ENCODE measurements around the gene CTBP2. TPM values are rescaled to one million over a fixed set of nuclear protein-coding genes. Genes with fewer than 3 reads are reported as not detected.

The CTBP2 gene
- polyA plus RNA-seq, 1 donor (not counting 4 experiments of a cell fraction or from before 2014, with no cell fraction given) = 76.0 TPM

DNA sequence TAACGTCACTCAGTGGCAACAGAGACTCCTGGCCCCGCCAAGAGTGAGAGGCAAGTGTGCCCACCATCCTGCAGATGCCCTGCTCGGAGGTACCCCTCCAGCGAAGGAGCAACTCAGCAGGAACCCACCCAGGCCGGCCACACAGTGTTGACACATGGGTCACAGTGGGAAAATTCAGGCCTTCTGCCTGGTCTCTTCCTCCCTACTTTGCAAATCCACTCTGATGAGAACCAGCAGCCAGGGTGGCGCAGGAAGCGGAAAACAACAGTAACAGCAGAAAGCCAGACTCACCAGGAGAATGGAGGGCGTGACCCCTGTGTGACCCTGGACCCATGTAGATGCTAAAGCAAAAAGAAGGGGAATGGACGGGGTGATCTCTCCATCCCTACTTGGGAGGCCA is 53.8 kb downstream of the CTBP2 start:
- Histone ChIP-seq H4K20me1 (ENCODE audit: control insufficient read depth, extremely low read depth, insufficient read depth, low read length) (peaks cover 21% of the 10 kb centered on the region), H3K4me1 (ENCODE audit: control insufficient read depth, extremely low read depth, insufficient read depth, low read length) (peaks cover 8% of the 10 kb centered on the region), H3K36me3 (ENCODE audit: control insufficient read depth in 2 of 2, extremely low read depth in 1 of 2, insufficient read depth in 2 of 2, low read length in 2 of 2) (peaks cover 22 to 52% of the 10 kb centered on the region in 2 experiments), H3K4me2 (ENCODE audit: control insufficient read depth, extremely low read depth, insufficient read depth, low read depth, low read length) (no peak overlapping the region), H3K9me3 (ENCODE audit: control insufficient read depth, low read depth, low read length) (no peaks in the 10 kb centered on the region), H3K27me3 (ENCODE audit: control insufficient read depth, extremely low read depth, insufficient read depth, low read length) (no peaks in the 10 kb centered on the region), H3K27ac (ENCODE audit: control insufficient read depth, insufficient read depth, low read length) (no peak overlapping the region), H3K79me2 (ENCODE audit: control insufficient read depth, insufficient read depth, low read length) (peaks cover 100% of the 10 kb centered on the region), H3K9me1 (ENCODE audit: control insufficient read depth, extremely low read depth, insufficient read depth, low read length) (peaks cover 3% of the 10 kb centered on the region), H2AFZ (ENCODE audit: control insufficient read depth, low read length) (no peak overlapping the region), H3K9ac (ENCODE audit: control insufficient read depth, extremely low read depth, insufficient read depth, low read length) (no peak overlapping the region), H3K4me3 (ENCODE audit: control insufficient read depth in 2 of 3, extremely low read depth in 1 of 3, insufficient read depth in 2 of 3, low read depth in 1 of 3, low read length in 3 of 3) (no peak overlapping the region)
- dilution Hi-C loops (cut with MboI; ENCODE audit: extremely low pct_ligation_motif_present, low sequenced_read_pairs) = no loop called here
- DNase-seq (ENCODE audit: low read depth, low spot score) = no peak
- TF ChIP-seq EZH2 (IDR thresholded peaks at IDR 0.05; ENCODE audit: low read length) = no peak
- TF ChIP-seq CTCF (optimal IDR thresholded peaks at IDR 0.05 in 1 of 3, IDR thresholded peaks at IDR 0.05 in 1 of 3, conservative IDR thresholded peaks at IDR 0.05 in 1 of 3; ENCODE audit: extremely low read depth in 1 of 3, insufficient read depth in 2 of 3, low read length in 3 of 3) = no peak
- FAIRE-seq = no peak

DNA sequence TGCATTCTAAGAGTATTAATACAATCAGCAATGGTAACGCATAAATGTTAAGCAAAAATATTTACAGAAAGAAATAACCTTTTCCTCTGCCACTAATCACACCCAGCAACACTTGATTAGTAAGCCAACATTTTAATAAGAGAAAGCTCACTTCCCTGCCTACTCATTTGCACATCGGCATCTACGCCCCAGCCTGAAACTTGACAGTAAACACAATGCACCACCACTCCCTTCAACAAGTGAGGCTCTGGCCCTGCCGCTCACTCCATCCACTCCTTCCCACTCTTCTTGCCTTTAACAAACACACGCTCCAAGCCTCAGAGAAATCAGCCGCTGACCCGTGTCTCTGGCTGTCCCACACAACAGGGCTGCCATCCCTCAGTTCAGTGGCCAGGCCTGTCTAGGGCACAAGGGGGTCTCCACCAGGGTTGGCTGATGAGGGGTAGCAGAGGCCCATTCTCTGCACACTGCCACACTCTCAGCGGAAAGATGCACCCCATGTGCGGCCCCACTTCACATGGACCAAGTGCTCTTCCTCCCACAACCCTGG is 54.6 kb downstream of the CTBP2 start:
- no peak overlapping the region for H3K4me2 ChIP-seq (ENCODE audit: control insufficient read depth, extremely low read depth, insufficient read depth, low read depth, low read length)
- no peaks in the 10 kb centered on the region for H3K27me3 ChIP-seq (ENCODE audit: control insufficient read depth, extremely low read depth, insufficient read depth, low read length)
- no peak overlapping the region for H2AFZ ChIP-seq (ENCODE audit: control insufficient read depth, low read length)
- H3K9ac ChIP-seq (ENCODE audit: control insufficient read depth, extremely low read depth, insufficient read depth, low read length) = no peak overlapping the region
- peaks cover 21% of the 10 kb centered on the region for H4K20me1 ChIP-seq (ENCODE audit: control insufficient read depth, extremely low read depth, insufficient read depth, low read length)
- FAIRE-seq = no peak
- no peaks in the 10 kb centered on the region for H3K9me3 ChIP-seq (ENCODE audit: control insufficient read depth, low read depth, low read length)
- DNase-seq (ENCODE audit: low read depth, low spot score) = no peak
- peaks cover 3% of the 10 kb centered on the region for H3K9me1 ChIP-seq (ENCODE audit: control insufficient read depth, extremely low read depth, insufficient read depth, low read length)
- dilution Hi-C loops (cut with MboI; ENCODE audit: extremely low pct_ligation_motif_present, low sequenced_read_pairs) = no loop called here
- no peak overlapping the region for H3K4me3 ChIP-seq (ENCODE audit: control insufficient read depth in 2 of 3, extremely low read depth in 1 of 3, insufficient read depth in 2 of 3, low read depth in 1 of 3, low read length in 3 of 3)
- H3K4me1 ChIP-seq (ENCODE audit: control insufficient read depth, extremely low read depth, insufficient read depth, low read length) = peaks cover 8% of the 10 kb centered on the region
- peaks cover 99% of the 10 kb centered on the region for H3K79me2 ChIP-seq (ENCODE audit: control insufficient read depth, insufficient read depth, low read length)
- H3K27ac ChIP-seq (ENCODE audit: control insufficient read depth, insufficient read depth, low read length) = no peak overlapping the region
- peaks cover 24 to 53% of the 10 kb centered on the region in 2 experiments for H3K36me3 ChIP-seq (ENCODE audit: control insufficient read depth in 2 of 2, extremely low read depth in 1 of 2, insufficient read depth in 2 of 2, low read length in 2 of 2)
- TF ChIP-seq EZH2 (IDR thresholded peaks at IDR 0.05; ENCODE audit: low read length) = no peak
- no peak for TF ChIP-seq CTCF (optimal IDR thresholded peaks at IDR 0.05 in 1 of 3, IDR thresholded peaks at IDR 0.05 in 1 of 3, conservative IDR thresholded peaks at IDR 0.05 in 1 of 3; ENCODE audit: extremely low read depth in 1 of 3, insufficient read depth in 2 of 3, low read length in 3 of 3)

Data from keratinocyte (primary cell).